Inferior parietal cortex (tissue), 1 donor: ENCODE measurements around the gene CHTF8.
"Not testable (repeated sequence)": the region's sequence is repeated elsewhere in the genome, so short reads cannot be mapped to it uniquely, and the experiment has no call there.

Source experiments
- DNase-seq: peaks from one replicate; pipeline ENCODE4 v3.0.0-alpha.2; 2016; ENCODE audit errors: extremely low spot score

Gene CHTF8, protein sequence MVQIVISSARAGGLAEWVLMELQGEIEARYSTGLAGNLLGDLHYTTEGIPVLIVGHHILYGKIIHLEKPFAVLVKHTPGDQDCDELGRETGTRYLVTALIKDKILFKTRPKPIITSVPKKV

DNA sequence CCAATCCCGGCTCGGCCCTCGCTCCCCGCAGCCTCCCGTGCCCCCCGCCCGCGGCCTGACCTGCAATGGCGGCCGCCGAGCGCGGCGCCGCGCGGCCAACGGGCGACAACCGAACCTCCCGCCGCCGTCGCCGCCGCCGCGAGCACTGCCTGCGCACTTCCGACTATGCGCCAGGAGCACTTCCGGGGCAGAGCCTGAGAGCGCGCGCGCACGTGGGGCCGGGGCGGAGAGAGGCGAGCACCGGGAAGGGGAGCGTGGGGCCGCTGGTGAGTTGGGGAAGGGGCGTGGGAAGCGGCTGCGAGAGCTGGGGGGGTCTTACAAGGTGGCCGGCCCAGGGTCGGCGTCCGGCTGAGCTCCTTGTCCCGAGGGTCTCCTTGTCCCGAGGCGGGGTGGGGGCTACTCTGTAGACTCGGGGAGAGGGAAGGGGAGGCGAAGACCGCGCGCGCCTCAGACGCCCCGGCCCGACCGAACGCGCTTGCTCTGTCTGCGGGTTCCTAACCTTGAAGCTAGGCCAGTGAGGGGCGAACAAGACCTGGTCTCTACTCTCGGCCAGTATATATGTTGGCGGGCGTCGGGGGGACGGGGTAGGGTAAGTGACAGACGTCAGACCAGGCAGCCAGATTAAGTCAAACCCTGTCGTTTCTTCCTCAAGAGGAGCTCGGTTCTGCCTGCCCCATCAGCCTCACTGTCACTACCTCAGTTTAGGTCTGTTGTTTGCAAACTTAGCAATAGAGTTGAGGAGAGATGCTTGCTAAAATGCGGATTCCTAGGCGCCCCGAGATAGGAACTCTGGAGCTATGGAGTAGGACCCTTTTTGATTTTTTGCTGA, at the start of gene CHTF8, which contains the start of gene UTP4:
Gene CHTF8, minus strand, starts transcription at position 165 of the 829 bp plus-strand sequence. CDS start 11,130 bp downstream, outside the sequence.
Gene UTP4, plus strand, starts transcription at position 226 of the 829 bp plus-strand sequence. CDS start 811 bp downstream, outside the sequence.
- peak; percentile 76 for DNase-seq

DNA sequence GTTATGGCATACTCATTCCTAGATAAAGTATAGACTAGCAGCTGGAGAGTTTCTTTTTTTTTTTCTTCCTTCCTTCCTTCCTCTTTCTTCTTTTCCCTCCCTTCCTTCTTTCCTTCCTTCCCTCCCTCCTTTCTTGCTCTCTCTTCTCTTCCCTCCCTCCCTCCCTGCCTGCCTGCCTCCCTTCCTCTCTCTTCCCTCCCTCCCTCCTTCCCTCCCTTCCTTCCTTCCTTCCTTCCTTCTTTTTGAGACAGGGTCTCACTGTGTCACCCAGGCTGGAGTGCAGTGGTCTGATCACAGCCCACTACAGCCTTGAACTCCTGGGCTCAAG, 47.6 kb upstream of the CHTF8 start:
- DNase-seq, result no peak

DNA sequence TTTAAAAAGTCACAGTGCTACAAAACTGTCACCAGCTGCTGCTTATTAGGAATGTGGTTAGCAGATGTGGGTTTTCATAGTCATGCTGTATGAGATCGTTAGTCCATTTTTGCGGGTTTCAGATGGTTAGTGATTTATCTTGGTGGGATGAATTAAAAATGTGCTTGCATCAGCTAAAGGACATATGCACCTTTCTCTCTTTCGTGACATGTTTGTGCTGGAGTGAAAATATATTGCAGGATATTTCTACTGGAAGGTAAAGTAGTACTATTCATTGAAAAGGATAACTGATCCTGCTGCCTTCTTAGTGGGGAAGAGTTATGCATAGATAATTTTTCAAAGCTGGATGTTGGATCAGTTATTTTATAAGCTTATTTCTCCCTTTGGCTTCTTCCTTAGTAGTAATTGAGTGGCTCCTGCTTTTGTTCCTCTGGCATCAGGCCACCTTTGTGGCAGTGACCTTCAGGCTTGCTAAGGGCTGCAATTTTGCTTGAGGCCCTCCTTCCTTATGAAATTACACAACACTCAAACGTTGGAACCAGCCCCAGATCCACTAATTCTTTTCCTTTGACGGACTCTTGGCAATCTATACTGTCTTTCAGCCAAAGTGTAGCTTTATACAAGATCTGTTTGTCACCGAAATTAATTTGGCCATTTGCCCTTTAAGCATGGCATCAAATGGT, 47.1 kb upstream of the CHTF8 start:
- DNase-seq, result no peak

DNA sequence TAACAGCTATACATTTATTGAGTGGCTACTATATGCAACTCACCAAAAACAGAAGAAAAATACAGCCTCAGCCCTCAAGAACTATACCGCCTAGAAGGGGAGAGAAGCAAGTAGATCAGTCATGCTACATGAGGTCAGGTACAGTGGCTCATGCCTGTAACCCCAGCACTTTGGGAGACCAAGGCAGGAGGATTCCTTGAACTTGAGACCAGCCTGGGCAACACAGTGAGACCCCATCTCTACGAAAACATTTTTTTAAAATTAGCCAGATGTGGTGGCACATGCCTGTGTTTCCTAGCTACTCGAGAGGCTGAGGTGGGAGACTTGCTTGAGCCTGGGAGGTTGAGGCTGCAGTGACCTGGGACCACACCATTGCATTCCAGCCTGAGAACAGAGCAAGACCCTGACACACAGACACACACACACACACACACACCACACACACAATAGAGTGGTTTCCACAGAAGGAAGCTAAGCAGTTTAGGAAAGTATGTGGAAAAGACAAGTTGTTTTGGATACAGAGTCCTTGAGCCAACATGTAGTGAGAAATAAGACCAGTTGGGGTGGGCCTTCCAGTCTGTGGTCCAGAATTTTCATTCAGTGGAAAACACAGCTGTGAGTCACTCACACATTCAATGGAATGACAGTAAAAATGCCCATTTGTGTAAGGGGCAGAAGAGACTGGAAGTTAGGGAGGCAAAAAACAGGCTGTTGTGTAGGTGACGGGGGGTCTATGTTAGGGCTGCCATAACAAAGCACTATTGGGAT, 43.8 kb upstream of the CHTF8 start:
- DNase-seq, result no peak

DNA sequence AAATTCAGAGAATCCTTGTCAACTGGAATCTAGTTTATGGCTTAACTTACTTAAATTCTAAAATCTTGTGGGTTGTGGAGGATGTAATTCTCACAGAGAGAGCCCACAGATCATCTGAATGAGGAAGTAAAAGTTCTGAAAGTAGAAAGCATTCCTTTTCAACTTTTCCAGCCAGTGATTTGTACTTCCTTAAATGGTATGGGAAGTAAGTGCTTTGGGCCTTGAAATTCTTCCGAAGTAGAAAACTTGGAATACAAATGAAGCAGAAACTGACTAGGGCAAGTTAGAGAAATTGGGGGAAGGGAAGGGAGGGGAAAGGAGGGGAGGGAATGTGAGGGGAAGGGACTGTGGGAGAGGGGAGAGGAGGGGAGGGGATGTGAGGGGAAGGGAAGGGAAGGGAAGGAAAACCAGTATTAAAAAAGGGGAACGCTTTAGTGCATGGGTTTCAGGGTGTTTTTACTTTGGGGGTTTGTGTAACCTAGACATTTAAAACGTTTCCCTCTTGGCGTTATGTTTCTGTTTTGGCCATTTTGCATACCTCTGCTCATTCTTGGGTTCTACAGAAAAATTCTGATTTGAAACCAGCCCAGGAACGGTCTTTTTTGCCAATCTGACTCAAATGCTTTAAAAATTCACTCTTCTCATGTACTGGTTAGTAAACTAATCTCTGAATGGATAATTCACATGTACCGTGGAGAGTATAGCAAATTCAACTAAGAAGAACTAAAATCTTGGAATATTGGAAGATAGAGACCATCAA, 39.1 kb upstream of the CHTF8 start:
- DNase-seq, result no peak

DNA sequence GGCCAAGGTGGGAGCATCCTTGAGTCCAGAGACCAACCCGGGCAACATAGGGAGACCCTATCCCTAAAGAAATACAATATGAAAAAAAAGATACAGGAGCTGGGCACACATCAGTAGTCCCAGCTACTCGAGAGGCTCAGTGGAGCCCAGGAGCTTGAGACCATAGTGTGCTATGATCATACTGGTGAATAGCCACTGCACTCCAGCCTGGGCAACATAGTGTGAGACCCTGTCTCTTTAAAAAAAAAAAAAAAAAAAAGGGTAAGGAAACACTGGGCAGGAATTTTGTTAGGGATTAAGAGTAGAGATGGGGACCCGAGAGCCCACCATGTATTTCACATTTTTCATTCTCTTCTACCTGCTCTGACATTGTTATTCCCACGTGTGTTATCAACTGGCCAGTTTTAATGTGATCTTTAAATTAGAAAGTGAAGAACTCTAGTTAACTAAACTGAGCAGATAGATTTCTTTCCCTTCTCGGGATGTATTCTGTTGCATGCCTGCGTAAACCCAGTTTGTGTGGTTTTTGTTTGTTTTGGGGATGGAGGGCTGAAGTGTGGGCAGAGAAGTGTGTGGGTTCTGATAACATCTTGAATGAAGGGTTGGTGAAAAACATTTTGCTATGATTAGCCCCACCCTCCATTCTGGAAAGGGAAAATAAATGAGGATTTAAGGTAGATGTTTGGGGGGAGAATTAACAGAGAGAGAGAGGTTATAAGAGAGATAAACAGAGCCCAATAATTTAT, 37.4 kb upstream of the CHTF8 start:
- no peak for DNase-seq

DNA sequence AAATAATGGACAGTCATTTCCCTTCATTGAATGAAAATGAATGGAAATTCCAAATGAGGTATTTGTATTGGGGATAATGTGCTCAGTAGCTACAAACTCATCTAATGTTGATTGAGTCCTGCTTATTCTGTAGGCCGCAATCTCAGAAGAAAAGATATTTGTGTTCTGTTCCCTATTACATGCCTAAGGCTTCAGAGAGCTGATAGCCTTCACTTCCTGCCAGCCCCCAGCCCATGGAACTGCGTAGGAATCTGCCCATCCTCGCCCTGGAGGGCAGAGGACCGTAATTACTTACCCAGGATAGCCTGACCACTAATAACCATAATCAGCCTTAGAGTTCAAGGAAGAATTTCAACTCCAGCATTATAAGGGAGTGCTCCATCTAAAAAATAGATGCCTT, 36.7 kb upstream of the CHTF8 start:
- DNase-seq, result no peak

DNA sequence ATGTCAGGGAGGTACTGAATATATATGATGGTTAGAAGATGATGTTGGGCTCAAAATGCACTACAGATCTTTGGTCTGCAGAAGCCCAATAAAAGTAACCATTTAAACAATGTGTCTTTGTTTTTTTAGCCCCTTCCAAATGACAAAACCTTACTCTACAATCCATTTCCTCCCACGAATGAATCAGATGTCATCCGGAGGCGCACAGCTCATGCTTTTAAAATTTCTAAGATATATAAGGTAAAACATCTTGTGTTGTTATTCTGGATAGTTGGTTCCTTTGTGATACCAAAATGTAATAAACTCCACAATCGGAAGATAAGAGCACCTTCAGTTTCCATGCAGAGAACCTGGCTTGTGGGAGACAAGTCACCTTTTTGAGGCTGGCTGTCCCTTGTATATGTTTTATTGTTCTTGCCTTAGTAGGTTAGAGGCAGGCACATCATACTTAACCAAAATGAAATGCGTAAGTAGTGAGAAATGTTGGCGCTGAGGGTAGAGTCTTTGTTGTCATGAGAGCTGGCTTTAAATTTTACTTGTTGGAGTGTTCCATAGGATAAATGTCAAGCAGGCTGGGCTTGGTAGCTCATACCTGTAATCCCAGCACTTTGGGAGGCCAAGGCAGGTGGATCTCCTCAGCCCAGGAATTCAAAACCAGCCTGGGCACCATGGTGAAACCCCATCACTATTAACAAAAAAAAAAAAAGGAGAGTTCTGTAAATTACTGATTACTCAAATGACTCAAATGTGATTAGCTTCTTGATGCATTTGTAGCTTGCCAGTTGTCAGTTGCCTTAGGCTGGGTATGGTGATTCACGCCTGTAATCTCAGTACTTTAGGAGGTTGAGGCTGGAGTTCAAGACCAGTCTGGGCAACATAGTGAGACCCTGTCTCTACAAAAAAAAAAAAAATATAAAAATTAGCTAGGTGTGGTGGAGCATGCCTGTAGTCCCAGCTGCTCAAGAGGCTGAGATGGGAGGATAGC, 34.9 kb upstream of the CHTF8 start:
- no peak for DNase-seq

DNA sequence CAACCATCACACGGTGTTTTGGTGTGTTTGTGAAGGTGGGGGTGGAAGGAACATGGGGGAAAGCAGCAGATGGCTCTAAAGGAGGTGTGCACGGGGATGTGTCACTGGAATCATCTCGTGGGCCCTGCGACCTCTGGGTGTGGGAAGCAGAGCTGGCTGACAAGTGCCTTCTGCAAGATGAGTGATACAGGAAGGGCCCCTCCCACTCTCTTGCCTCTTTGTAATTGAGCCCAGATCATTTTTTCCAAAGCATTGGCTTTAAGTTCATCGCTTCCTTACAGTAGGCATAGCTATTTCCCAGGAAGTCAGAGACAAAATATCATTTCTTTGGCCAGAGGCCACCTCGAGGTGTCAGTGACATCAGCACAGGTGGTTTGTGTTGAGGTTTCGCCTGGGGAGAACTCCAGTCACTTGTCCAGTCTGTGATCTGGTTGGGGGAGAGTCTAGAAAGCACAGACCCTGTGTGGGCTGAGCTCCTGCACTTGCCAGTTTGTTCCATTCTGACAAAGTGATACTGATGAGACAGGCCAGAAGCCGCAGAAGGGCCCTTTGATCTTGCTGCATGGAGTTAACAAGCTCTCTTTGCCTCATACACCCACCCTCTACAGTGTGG, 33.9 kb upstream of the CHTF8 start:
- no peak for DNase-seq

DNA sequence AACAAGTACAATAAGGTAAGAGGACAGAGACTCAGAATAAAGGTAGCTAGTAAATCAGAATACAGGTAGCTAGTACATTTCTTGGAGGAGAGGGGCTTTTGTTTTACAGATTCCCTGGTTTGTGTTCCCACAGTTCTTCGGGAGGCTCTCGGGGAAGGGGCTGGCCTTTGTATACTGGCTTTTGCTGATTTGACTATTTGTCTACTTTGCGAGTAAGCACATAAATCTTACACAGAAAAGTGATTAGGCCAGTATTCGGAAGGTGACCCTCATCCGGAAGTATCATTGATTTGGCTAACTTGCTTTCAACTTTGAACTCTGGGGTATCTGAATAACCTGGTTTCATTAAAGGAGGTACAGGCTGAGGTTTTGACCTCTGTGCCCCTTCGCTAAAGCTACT, 33.2 kb upstream of the CHTF8 start:
- DNase-seq, result no peak

DNA sequence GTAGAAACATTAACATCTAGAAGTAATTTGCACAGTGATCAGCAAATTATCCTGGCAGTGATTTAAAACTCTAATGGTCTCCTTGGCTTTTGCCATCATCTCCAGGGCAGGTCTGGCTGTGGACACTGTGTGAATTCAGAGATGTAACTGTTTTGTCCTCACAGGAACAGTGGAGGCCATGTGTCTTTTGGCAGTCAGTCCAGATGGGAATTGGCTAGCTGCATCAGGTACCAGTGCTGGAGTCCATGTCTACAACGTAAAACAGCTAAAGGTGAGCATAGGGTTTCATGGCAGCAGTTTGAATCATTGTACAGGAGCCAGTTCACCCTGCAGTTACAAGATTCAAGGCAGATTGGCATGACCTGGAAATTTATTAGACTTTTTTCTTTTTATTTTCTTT, 27.8 kb upstream of the CHTF8 start:
- DNase-seq, result no peak

DNA sequence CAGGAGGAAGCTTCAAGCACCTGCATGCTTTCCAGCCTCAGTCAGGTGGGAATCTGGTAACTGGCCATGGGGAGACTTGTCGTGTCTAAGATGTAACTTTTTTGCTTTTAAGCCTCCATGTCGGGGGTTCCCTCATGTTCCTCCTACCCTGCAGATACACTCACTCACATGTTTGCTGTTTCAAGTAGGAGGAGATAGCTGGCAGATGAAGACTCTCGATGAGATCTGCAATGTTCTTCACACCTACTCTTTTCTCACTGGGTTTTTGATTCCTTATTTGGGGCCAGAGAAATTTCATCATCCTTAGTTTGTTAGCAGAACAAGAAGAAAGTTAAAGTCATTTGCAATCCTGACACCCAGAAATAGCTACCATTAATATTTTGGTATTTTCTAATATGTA, 24.8 kb upstream of the CHTF8 start:
- peak; percentile 60 for DNase-seq

DNA sequence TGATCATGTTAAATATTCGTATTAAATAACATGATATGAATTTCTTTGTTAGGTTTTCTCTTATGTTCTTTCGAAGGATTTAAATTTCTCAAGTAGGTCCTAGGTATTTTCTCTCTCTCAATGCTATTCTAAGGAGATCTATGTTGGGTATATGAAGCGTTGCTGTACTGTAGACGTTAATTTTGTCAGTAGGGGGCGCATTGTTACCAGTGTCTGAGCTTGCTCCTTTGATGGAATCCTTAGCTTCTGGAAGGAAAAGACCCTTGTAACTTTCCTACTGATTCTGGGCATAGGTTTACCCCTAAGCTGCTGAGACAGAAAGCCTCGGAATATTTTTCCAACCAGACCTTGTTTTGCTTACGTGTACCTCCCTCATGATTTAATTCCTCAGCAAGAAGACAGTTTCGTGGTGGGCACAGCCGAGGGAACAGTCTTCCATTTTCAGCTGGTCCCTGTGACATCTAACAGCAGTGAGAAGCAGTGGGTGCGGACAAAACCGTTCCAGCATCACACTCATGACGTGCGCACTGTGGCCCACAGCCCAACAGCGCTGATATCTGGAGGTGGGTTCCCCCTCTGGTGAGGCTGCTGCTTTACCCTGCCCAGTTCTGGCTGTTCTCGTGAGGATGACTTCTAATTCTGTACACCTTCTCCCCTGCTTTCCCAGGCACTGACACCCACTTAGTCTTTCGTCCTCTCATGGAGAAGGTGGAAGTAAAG, 17.9 kb upstream of the CHTF8 start:
- DNase-seq, result peak; percentile 93

DNA sequence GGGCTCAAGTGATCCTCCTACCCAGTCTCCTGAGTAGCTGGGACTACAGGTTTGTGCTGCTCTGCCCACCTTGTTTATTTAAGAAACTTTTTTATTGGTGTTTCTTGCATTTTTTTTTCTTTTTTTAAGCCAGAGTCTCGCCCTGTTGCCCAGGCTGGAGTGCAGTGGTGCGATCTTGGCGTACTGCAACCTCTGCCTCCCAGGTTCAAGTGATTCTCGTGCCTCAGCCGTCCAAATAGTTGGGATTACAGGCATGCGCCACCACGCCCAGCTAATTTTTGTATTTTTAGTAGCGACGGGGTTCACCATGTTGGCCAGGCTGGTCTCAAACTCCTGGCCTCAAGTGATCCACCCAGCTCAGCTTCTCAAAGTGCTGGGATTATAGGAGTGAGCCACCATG, 17.2 kb upstream of the CHTF8 start:
- DNase-seq, result not testable (repeated sequence)

DNA sequence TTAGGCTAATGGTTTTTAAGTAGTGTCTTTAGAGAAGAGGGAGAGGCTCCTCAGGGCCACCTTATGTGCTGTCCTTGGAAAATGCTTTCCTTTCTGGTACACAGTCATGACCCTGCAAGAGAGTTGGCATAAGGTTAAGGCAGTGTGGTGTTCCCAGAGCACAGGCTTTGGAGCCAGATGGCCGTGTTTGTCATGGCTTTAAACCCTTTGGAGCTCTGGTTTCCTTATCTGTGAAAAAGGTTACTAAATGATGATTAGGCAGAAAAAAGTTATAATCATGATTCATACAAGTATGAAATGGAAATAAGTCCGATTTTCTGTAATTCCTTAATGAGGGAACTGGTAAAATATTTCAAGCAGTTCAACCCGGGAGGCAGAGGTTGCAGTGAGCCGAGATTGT, 13.3 kb upstream of the CHTF8 start:
- no peak for DNase-seq

DNA sequence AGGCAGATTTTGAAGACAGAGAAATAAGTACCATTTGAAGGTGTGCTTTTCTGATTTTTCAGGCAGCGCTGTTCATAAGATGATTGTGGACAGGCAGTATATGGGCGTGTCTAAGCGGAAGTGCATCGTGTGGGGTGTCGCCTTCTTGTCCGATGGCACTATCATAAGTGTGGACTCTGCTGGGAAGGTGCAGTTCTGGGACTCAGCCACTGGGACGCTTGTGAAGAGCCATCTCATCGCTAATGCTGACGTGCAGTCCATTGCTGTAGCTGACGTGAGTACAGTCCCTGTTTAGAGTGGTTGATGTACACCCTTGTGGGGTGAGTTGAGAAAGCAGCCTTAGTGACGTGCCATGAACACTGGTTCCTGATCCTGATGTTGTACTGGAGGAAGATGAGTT, 10.7 kb upstream of the CHTF8 start:
- DNase-seq, result no peak

DNA sequence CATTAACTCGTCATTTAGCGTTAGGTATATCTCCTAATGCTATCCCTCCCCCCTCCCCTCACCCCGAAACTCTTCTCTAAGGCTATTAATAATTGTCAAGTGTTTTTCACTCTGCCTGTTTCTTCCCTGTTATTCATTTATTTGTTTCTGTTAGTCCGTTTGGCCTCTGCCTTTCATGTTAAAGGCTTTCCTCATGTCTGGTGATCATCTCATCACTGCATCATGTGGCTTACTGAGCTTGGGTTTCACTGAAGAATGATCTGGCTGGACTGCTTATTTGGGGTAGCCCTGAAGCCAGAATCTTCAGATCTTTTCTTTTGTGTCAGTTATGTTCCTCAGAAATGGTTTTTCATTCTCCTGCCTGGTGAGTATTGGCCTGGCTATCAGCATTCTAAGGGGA, 9.5 kb upstream of the CHTF8 start:
- DNase-seq, result no peak

DNA sequence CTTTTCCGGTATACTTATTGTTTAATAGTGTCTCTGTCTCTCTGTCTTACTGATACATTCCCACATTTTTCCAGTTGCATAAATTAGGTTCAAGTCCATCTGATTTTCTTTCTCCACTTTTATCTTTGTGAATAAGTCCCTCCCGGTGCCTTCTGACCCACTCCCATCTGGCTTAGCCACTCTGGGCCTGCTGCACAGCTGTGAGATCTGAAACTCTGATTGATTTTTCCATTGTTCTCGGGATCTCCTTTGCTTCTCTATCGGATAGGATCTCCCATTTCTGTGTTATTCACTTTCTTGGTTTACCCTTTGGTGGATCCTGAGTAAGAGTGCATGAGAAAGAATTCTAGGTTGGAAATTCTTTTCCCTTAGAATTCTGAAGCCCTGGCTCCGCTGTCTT, 8.6 kb upstream of the CHTF8 start:
- DNase-seq, result no peak
